ENCODE results near the gene KCND3.

Gene KCND3

GRCh38 chr1:111911776-111912515 is 77.5 kb downstream of the KCND3 start:
- no peak for DNase-seq

- no peak for DNase-seq
Observed at GRCh38 chr1:111911061-111911460, 78.4 kb downstream of the KCND3 start.

DNA sequence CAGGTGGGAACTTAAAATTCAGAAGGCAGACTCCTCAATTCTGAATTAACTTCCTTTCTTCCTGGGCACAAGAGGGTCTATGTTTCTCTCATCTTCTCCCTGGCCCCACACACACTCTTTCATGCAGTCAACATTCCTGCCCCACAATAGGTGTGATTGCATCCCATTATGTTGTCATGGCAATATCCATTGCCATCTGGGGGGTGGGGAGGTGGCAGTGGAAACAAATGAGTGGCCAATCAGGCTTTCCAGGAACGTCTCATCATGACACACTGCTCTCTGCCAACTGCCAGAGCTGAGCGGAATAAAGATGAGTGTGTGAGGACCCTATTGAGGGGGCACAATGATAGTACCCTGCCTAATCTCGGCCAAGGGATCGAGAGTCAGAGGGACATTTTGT is 80.4 kb downstream of the KCND3 start:
- DNase-seq, result no peak

DNA sequence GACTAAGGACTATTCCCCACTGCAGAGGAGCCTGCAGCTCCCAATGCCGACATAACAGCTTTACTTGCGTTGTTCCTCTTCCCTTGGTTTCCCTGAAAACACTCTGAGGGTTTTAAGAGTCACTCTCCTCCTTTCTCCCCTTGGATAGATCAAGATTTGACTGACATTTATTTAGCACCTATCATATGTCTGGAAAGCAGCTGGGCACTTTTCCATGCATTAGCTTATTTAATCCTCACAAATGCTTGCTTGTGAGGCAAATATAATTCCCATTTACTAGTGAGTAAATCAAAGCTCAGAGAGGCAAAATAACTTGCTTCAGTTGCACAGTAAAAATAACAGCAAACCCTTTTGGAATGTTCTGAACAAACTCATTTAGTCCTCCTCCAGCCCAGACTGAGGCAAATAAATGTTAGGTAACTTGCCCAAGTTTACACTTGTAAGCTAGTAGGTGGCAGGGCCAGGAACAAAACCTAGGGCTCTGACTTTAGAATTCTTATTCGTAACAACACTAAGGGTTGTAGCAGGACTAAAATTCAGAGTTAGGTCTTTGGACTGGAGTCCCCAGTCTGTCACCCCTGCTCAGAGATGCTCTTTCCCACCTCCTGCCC is 81.4 kb downstream of the KCND3 start:
- no peak for DNase-seq

DNA sequence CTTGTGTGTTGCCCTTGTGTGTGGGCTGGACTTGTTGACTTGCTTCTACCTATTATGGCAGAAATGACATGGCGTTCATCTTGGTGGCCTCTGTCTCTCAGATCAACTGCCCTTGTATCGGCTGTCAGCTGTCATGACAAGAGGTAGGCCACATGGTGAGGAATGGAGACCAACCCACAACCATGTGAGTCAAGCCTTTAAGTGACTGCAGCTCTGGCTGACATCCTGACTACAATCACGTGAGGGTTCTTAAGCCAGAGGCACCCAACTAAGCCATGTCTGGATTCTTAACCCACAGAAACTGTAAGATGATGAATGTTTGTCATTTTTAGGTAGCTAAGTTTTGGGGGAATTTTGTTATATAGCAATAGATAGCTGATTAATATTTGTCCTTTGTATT is 82.1 kb downstream of the KCND3 start:
- peak; percentile 27 for DNase-seq

DNA sequence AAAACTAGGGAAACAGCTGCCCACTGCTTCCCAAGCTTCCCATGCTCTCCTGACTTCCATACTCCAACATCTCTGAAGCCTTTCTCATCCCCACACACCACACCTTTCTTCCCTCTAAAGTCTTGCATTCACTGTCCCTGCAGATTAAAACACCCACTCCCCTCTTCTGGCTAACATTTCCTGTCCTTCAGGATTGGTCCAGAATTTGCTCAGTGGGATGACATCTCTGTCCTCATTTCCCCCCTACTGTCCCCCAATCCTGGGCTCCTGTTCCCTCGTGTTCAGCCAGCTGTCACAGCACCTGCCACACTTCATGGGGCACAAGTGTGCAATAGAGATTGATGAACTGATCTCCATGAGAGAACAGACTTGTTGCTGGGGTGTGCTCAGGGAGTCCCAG is 82.7 kb downstream of the KCND3 start:
- no peak for DNase-seq

DNA sequence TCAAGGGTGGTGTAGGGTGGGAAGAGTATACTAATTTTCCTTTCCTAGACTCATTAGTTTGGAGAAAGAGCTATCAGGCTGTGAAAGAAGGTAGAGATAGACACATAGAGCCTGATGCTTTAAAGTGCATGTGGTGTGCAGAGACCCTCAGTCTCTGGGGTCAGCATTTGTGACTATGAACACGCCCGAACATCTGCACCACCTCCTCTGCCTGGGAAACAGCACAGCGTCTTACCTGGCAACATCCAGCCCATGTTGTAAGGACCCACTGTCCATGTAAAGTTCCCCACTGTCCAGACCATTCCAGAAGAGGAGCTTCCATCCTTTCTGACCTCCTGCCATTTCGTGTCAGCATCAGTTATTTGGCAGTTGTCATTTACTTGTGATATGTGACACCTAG is 83.4 kb downstream of the KCND3 start:
- no peak for DNase-seq

GRCh38 chr1:111904478-111905218 is 84.8 kb downstream of the KCND3 start:
- DNase-seq, result peak; percentile 50

DNA sequence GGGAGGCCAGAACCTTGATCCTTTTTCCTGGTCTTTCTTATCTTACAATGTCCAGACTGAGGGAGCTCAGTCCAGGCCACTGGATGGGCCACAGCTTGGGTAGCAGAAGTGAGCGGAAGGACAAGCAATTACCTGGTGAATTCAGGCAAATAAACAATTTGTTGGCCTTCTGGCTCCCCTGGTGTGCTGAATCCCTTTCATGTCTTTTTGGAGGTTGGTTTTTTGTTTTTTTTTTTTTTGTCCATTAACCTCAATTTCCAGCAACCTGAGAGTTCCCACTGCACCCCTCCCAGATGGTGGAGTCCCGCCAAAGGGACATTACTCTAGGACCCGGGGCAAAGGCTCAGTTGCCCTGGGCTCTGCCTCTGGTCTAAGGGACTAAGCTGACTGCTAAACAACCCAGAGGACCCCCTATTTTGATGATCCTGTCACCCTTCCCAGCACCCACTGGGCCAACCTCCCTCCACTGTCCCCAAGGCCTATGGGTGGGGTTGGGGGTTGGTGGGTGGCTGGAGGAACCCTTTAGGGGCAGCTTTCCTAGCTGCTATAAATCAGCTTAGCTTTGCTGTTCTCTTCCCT is 85.5 kb downstream of the KCND3 start:
- DNase-seq, result no peak

- DNase-seq, result no peak
Observed at GRCh38 chr1:111903148-111903870, 86.2 kb downstream of the KCND3 start.

GRCh38 chr1:111895469-111895868 is 94.0 kb downstream of the KCND3 start:
- peak; percentile 57 for DNase-seq

DNA sequence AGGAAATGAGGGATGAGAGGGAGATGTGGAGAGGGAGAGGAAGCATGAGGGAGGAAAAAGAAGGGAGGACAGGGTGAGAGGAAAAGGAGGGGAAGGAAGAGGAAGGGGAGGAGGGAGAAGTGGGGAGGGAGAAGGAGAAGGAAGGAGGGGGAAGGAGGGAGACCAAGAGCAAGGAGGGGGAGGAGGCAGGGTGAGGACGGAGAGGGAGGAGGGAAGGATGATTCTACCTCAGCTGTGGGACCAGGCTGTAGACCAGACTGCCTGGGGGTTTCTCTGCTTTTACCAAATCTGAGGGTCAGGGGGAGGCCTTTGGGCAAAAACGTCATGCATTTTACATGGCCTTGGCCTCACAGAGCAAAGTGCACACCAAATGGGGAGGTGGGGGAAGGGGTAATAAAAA is 94.5 kb downstream of the KCND3 start:
- no peak for DNase-seq

DNA sequence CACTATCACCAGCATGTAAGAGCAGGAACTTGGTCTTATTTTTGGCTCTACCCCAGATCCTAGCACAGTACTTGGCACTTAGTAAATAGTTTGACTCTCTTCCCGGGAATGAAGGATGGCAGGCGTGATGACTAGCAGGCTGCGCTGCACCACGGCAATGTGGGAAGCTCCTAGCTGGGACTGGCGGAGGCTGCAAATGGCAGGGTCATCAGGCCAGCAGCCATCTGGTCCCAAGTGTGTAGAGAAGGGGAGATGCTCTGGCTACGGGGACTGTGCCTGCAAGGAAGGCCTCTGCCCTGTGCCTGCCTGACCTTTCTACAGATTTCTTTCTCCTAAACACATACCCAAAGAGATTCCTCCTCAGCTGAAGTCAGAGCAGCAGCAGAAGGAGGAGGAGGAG is 95.0 kb downstream of the KCND3 start:
- no peak for DNase-seq

DNA sequence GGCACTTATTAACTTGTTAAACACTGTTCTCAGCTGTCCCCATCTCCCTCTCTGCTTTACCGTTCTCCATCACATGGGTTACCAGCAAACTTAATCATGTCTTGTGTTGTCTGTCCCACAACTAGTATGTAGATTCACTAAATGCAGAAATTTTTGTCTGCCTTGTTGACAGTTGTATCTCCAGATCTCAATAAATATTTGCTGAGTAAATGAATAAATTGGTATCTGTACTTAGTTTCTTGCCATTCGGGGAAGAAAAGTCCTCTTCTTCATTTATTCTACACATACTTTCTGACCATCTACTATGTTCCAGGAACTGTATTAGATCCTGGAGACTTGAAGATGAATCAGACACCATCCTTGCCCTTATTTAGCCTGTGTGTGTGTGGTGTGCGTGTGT is 97.9 kb downstream of the KCND3 start:
- no peak for DNase-seq

- DNase-seq, result no peak
Observed at GRCh38 chr1:111888740-111889376, 100.6 kb downstream of the KCND3 start.

DNA sequence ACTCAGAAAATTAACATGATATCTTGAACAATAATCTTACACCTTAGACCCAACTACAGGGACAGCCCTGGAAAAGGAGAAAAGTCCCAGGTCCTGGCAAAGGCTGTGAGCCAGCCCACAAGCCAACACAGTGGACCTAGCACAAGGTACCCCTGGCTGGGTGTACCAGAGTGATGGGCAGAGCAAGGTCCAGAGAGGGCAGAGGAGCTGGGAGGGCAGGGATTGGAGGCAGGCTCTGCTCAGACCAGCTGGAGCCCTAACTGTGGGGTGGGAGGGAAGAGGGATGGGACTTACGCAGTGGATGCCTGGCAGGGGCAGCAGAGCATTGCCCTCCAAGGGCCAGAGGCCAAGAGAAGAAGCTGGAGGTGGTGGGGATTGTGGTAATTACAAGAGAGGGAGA is 101.6 kb downstream of the KCND3 start:
- no peak for DNase-seq

DNA sequence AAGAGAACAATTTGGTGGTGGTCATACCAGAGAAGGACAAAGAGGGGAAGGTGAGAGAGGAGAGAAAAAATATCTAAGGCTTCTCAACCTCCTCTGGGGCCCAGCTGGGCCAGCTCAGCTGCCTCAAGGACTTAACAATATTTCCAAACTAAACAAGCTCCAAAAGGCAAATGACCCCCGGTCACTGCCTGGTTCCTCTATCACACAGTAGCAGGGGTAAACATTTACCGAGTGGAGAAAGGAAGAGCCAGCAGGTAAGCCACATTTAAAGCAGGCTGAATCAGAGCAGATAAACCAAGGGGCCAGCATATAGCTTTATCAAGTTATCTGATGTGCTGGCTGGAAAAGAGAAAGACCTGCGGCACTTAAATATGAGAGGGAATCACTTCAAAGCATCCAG is 102.1 kb downstream of the KCND3 start:
- DNase-seq, result no peak

DNA sequence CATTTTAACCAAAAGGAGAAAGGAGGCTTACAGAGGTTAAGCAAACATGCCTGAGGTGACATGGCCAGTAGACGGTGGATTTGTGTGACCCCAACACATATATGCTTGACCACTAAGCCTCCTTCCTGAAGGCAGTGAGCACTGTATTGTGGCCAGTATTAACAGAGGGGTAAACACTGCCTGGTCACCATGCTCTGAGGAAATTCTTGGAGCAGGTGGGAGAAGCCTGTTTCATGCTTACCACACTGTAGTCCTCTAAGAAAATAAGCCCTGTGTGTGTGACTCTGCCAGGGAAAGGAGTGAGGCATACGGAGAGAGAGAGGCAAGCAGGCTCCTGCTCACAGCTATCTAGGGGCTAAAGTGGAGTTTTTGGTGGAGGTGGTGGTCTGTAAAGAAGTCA is 102.7 kb downstream of the KCND3 start:
- DNase-seq, result no peak

DNA sequence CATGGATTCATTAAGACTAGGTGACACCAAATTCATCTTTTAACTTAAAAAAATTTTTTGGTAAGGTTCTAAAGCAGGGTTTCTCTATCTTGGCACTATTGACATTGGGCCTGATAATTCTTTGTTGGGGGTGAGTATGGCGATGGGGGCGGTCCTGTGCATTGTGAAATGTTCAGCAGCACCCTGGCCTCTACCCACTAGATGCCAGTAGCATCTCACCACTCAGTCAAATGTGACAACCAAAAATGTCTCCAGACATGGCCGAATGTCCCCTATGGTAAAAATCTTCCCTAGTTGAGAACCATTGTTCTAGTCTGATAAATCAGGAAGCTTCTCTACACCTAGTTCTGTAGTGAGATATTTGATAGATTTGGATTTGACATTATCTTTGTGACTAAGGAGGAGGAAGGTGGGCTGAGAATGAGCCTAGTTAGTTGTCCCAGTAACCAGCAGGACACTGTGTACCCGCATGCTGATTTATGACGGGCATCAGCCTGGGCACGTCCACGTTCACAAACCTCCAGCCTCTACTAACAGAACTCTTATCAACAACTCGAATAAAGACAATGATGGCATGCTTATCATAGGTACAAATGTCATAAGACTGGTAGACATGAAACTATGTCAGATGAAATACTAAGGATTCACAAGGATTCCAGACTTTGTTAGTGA is 104.6 kb downstream of the KCND3 start:
- no peak for DNase-seq

- no peak for DNase-seq
Observed at GRCh38 chr1:111882986-111883560, 106.4 kb downstream of the KCND3 start.

GRCh38 chr1:111882559-111882958 is 106.9 kb downstream of the KCND3 start:
- no peak for DNase-seq

Measured in fibroblast of skin of back (primary cell).